ENCODE data around the gene TAF4. TPM values are rescaled to one million over a fixed set of nuclear protein-coding genes. Genes with fewer than 3 reads are reported as not detected.

Gene TAF4
- total and polyA plus RNA-seq, 2 donors (not counting 3 experiments of a cell fraction or from before 2014, with no cell fraction given): 6.1 to 19.5 TPM

GRCh38 chr20:62096421-62097380 is 31.0 kb upstream of the TAF4 start:
- Histone ChIP-seq H3K4me1 (ENCODE audit: control insufficient read depth, extremely low read depth, insufficient read depth, low read length) (no peaks in the 10 kb centered on the region), H3K27ac (ENCODE audit: insufficient read depth, low read depth, low read length) (no peak overlapping the region), H3K36me3 (ENCODE audit: control insufficient read depth in 2 of 2, extremely low read depth in 1 of 2, insufficient read depth in 2 of 2, low read length in 2 of 2) (no peaks in the 10 kb centered on the region), H2AFZ (ENCODE audit: low read depth, low read length) (no peak overlapping the region), H3K4me3 (replicated peaks in 1 of 3; ENCODE audit: insufficient read depth in 1 of 3, low read depth in 1 of 3, low read length in 3 of 3) (no peak overlapping the region), H3K4me2 (ENCODE audit: insufficient read depth, low read length) (no peak overlapping the region), H3K9ac (replicated peaks; ENCODE audit: extremely low read depth, insufficient read depth, low read length) (no peak overlapping the region), H3K27me3 (ENCODE audit: control insufficient read depth in 2 of 2, insufficient read depth in 2 of 2, low read length in 2 of 2) (no peaks in the 10 kb centered on the region), H3K9me3 (replicated peaks; ENCODE audit: control insufficient read depth, insufficient read depth, low read length) (no peaks in the 10 kb centered on the region), H3K9me1 (replicated peaks; ENCODE audit: control insufficient read depth, extremely low read depth, insufficient read depth, low read length) (no peaks in the 10 kb centered on the region), H3K79me2 (ENCODE audit: control insufficient read depth, insufficient read depth, low read length) (no peaks in the 10 kb centered on the region), H4K20me1 (replicated peaks; ENCODE audit: control insufficient read depth, extremely low read depth, insufficient read depth, low read length) (no peaks in the 10 kb centered on the region)
- ChIA-PET POLR2A (no interaction called here), CTCF (no interaction called here)
- DNase-seq (ENCODE audit: low read depth, low spot score) (no peak), FAIRE-seq (no peak)
- intact Hi-C loops (cut with micrococcal nuclease): no loop called here
- dilution Hi-C loops (cut with MboI; ENCODE audit: extremely low pct_ligation_motif_present, low sequenced_read_pairs): no loop called here
- BruUV-seq (replicated peaks): no TSS peak
- no peak for TF ChIP-seq JUN (IDR thresholded peaks at IDR 0.05; ENCODE audit: borderline replicate concordance, insufficient read depth, insufficient read length, low read depth)
- no peak for TF ChIP-seq POLR2A (IDR thresholded peaks at IDR 0.05; ENCODE audit: low read depth, low read length)
- no peak for TF ChIP-seq FOS (IDR thresholded peaks at IDR 0.05; ENCODE audit: borderline replicate concordance, insufficient read depth, low read length)
- no peak for TF ChIP-seq GATA2 (IDR thresholded peaks at IDR 0.05; ENCODE audit: insufficient read depth, insufficient read length, low read depth, low read length)
- no peak for TF ChIP-seq EZH2 (IDR thresholded peaks at IDR 0.05; ENCODE audit: borderline replicate concordance, low read depth, low read length, severe bottlenecking)
- no peak for TF ChIP-seq CTCF (IDR thresholded peaks at IDR 0.05; ENCODE audit: extremely low read depth in 1 of 2, insufficient read depth in 1 of 2, low read depth in 1 of 2, low read length in 2 of 2)
- TF ChIP-seq MYC (IDR thresholded peaks at IDR 0.05; ENCODE audit: low read depth, low read length): no peak
- no peak for TF ChIP-seq POLR2AphosphoS5 (IDR thresholded peaks at IDR 0.05; ENCODE audit: insufficient read depth, low read depth, low read length)
- no peak for TF ChIP-seq MAX (IDR thresholded peaks at IDR 0.05; ENCODE audit: insufficient read depth, insufficient read length)

All from endothelial cell of umbilical vein (primary cell).